ENCODE measurements around the gene KLHL40. TPM values are rescaled to one million over a fixed set of nuclear protein-coding genes. Genes with fewer than 3 reads are reported as not detected.

Gene KLHL40
- total RNA-seq, 2 experiments from 2014 or later: not detected

DNA sequence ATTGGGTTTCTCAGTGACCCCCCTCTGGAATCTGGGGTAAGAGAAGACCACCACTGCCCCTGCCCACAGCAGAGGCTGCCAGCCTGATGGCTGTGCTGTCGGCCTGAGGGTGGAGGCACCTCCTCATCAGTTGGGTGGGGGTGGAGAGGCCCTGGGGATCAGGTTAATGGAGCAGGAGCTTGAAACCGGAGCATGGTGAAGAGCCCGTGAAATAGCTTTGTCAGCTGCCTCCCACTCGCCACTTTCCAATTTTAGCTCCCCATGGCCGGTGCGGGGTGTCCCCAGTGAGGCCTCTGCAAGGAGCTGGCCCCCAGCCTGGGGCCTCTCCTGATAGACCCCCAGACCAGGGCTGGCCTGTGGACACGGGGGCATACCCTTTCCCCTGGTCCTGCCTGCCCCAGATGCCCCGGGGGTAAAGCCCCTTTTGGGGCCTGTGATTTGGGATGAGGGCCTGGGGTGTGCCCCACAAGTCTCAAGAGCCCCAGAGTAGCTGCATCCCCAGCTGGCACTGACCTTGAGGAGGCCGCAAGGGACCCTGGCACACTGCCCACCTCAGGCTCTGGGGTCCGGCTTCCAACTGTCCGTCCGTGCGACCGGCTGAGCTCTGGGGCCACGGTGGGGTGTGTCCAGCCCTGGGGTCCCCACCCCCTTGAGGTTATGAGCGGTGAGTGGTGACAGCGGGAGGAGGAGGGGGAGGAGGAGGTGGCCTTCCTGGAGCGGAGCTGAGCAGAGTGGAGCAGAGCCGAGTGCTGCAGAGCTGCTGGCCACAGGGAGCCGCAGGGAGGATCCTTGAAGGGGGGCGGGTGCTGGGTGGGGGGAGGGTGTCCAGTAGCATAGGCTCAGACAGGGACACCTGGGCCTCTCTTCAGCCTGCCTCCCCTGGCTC lies 17.0 kb downstream of the KLHL40 start, which contains the start of gene HHATL:
Gene HHATL, minus strand, starts transcription at position 733 of the 886 bp plus-strand sequence. CDS start 1,972 bp downstream, outside the sequence.
- Mint-ChIP-seq H3K27ac (no peak within 1 kb of the TSS), H3K9me3 (ENCODE audit: low read depth) (no peaks in the 10 kb centered on the region), H3K4me1 (peaks cover 15% of the 10 kb centered on the region), H3K27me3 (no peaks in the 10 kb centered on the region), H3K36me3 (no peaks in the 10 kb centered on the region), H3K4me3 (no peak within 1 kb of the TSS)
- ATAC-seq (no peak), DNase-seq (peak; percentile 21)
- CTCF ChIA-PET: interaction anchor here (0.8 kb wide), 1 partner anchor 12 kb away, joined by 3 read pairs; no protein-coding TSS in a partner anchor

GRCh38 chr3:42702982-42703694 lies 17.8 kb downstream of the KLHL40 start:
- no peak overlapping the region for H3K27ac Mint-ChIP-seq
- ATAC-seq: no peak
- peaks cover 15% of the 10 kb centered on the region for H3K4me1 Mint-ChIP-seq

DNA sequence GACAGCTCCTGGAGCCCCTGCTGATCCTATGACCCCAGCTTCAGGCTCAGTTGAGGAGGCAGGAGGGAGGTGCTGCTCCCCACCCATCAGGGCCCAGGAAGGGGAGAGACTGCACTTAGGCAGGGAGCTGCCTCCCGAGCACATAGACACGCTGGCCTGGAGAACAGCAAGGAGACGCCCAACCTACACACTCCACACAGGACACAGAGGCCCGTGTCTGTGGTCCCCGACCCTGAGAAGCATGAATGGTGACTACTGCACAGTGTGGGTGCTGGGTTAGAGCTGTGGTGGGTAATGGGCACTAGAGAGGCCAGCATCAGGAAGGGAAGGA lies 18.3 kb downstream of the KLHL40 start:
- peaks cover 11% of the 10 kb centered on the region for H3K4me1 Mint-ChIP-seq
- CTCF ChIA-PET: no interaction called here
- no peak overlapping the region for H3K4me3 Mint-ChIP-seq
- no peaks in the 10 kb centered on the region for H3K9me3 Mint-ChIP-seq (ENCODE audit: low read depth)
- no peak overlapping the region for H3K27ac Mint-ChIP-seq
- ATAC-seq (no peak), DNase-seq (no peak)
- H3K36me3 Mint-ChIP-seq: no peaks in the 10 kb centered on the region
- H3K27me3 Mint-ChIP-seq: no peaks in the 10 kb centered on the region

More at GRCh38 chr3:42702982-42703694, 17.8 kb downstream of the KLHL40 start:
- CTCF ChIA-PET: no interaction called here
- Mint-ChIP-seq H3K4me3 (no peak overlapping the region), H3K36me3 (no peaks in the 10 kb centered on the region), H3K9me3 (ENCODE audit: low read depth) (no peaks in the 10 kb centered on the region), H3K27me3 (no peaks in the 10 kb centered on the region)
- DNase-seq: no peak

DNA sequence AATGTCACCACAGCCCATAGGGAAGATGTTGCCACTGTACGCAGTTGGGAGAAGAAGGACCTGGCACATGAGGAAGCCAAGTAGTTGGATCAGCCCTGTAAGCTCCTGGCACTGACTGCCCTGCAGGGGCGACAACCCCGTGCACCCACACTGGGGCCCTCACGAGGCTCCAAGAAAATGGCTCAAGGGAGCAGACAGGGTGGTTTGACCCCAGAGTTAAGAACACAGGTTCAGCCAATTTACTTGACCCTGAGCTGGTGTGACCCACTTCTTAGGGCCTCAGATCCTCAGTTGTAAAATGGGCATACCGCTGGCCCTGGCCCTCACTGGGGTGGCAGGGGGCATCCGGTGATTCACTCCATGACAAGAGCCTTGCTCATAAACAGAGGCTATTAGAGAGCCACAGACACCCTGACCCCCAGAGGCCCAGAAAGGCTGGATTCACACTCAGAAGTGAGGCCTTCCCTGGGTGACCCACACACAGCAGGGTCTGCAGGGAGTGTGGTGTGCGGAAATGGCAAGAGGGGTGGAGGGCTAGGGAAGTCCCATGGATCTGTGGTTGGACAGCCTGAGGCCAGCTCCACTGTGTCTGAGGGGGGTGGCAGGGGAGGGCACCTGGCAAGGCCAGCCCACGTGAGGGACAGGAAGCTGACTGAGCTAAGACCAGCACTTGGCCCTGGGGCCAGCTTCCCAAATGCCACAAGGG lies 19.0 kb downstream of the KLHL40 start:
- CTCF ChIA-PET: no interaction called here
- no peak for DNase-seq
- Mint-ChIP-seq H3K9me3 (ENCODE audit: low read depth) (no peaks in the 10 kb centered on the region), H3K36me3 (no peaks in the 10 kb centered on the region), H3K4me3 (no peak overlapping the region), H3K4me1 (peaks cover 6% of the 10 kb centered on the region), H3K27me3 (no peaks in the 10 kb centered on the region), H3K27ac (no peak overlapping the region)
- ATAC-seq: no peak

GRCh38 chr3:42705058-42705767 lies 19.9 kb downstream of the KLHL40 start:
- no peak overlapping the region for H3K27ac Mint-ChIP-seq
- CTCF ChIA-PET: no interaction called here
- DNase-seq: no peak
- no peaks in the 10 kb centered on the region for H3K27me3 Mint-ChIP-seq
- no peaks in the 10 kb centered on the region for H3K9me3 Mint-ChIP-seq (ENCODE audit: low read depth)
- no peak overlapping the region for H3K4me3 Mint-ChIP-seq
- ATAC-seq: no peak
- no peaks in the 10 kb centered on the region for H3K4me1 Mint-ChIP-seq
- no peaks in the 10 kb centered on the region for H3K36me3 Mint-ChIP-seq

DNA sequence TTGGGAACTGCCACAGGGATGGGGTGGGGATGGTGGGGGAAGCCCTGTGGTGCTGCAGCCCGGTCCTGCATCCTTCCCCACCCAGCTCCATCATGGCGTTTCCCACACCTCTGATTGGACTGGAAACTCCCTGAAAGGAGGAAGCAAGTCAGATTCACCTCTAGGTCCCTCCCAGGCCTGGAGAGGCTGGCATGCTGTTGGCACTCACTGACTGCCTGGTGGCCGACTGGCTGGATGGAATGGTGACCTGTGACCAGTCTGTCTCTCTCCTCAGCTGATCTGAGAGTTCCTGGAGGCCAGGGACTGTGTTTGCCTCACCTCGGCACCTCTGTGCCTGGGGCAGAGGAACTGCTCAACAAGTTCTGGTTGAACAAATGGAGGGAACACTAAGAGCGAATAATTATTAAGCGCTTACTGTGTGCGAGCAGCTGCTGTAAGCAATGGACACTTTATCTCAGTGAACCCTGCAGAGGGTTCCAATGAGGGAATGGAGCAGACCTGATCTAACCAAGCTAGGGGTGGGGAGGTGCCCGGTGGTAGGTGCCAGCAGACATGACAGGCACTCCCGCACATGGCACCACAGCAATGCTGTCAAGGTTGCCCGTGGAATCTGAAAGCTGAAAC lies 20.7 kb downstream of the KLHL40 start:
- Mint-ChIP-seq H3K36me3 (no peaks in the 10 kb centered on the region), H3K4me1 (no peaks in the 10 kb centered on the region), H3K27me3 (no peaks in the 10 kb centered on the region), H3K4me3 (no peak overlapping the region), H3K9me3 (ENCODE audit: low read depth) (no peaks in the 10 kb centered on the region), H3K27ac (no peak overlapping the region)
- DNase-seq: no peak
- CTCF ChIA-PET: no interaction called here
- no peak for ATAC-seq

DNA sequence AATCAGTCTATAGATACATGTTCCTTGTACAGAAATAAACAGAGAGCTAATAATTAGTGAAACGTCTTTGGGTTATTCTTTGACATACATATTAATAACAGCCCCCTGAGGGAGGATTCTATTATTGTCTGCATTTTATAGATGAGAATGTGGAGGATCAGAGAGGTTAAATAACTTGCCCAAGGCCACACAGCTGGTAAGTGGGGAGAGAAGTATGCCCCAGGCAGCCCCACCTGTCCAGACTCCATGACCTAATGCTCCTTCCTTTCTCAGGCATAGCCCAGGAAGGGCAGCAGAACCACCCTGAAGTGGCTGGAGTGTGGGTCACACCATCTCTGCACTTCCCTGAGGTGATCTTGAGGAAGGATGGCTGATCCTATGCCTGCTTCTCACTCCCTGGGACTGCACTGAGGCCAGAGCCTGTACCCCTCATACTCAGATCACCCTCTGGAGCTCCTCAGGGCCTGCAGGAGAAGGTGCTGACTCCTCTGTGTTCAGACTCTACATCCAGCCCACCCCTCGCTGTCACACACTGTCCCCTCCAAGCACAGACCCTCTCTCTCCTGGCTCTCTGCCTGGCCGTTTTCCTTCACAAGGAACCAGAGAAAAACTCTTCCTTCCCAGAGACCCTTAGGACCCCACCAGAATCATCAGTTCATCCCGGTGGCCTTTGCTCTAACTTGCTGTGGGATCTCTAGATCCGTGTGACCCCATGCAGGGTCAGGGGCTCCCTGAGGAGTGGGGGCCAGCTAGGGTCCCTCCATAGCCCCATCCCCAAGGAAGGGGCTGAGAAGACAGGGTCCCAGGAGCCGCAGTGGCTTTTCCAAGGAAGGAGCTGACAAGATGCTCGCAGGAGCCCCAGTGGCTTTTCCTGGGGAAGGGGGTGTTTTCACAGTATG lies 21.6 kb downstream of the KLHL40 start:
- Mint-ChIP-seq H3K36me3 (no peaks in the 10 kb centered on the region), H3K4me1 (no peaks in the 10 kb centered on the region), H3K4me3 (no peak overlapping the region), H3K9me3 (ENCODE audit: low read depth) (no peaks in the 10 kb centered on the region), H3K27me3 (no peaks in the 10 kb centered on the region), H3K27ac (no peak overlapping the region)
- DNase-seq (no peak), ATAC-seq (no peak)
- CTCF ChIA-PET: no interaction called here

GRCh38 chr3:42707620-42708355 lies 22.5 kb downstream of the KLHL40 start:
- no peak overlapping the region for H3K4me3 Mint-ChIP-seq
- ATAC-seq (no peak), DNase-seq (no peak)
- no peaks in the 10 kb centered on the region for H3K4me1 Mint-ChIP-seq
- no peaks in the 10 kb centered on the region for H3K9me3 Mint-ChIP-seq (ENCODE audit: low read depth)
- CTCF ChIA-PET: interaction anchor here (1.1 kb wide), 1 partner anchor 37 kb away, joined by 5 read pairs; no protein-coding TSS in a partner anchor
- H3K36me3 Mint-ChIP-seq: no peaks in the 10 kb centered on the region
- H3K27me3 Mint-ChIP-seq: no peaks in the 10 kb centered on the region
- H3K27ac Mint-ChIP-seq: no peak overlapping the region

- Mint-ChIP-seq H3K27ac (no peak overlapping the region), H3K4me1 (no peaks in the 10 kb centered on the region), H3K27me3 (no peaks in the 10 kb centered on the region), H3K9me3 (ENCODE audit: low read depth) (no peaks in the 10 kb centered on the region), H3K4me3 (no peak overlapping the region), H3K36me3 (no peaks in the 10 kb centered on the region)
- ATAC-seq (no peak), DNase-seq (no peak)
- CTCF ChIA-PET: interaction anchor here (1.1 kb wide), 1 partner anchor 36 kb away, joined by 5 read pairs; no protein-coding TSS in a partner anchor
Measured at GRCh38 chr3:42708611-42709151, 23.3 kb downstream of the KLHL40 start.

DNA sequence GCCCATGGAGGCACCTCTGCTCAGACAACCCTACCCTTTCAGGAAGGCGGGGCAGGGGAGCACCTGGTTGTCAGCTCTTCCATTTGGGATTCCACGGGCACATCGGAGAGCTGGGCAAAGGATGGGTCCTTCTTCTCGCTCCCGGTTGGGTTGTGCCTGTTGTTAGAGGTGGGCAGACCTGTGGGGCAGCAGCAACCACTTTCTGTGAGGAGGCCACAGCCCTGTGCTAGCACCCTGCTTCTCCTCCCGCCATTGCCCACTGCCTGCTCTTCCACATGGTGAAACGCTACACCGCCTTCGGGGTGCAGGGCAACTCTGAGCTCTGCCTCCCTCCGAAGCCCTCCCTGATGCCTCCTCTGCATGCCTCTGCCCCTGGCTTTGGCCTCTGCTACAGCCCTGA lies 24.3 kb downstream of the KLHL40 start:
- H3K9me3 Mint-ChIP-seq (ENCODE audit: low read depth): no peaks in the 10 kb centered on the region
- H3K4me1 Mint-ChIP-seq: no peaks in the 10 kb centered on the region
- H3K4me3 Mint-ChIP-seq: no peak overlapping the region
- no peaks in the 10 kb centered on the region for H3K36me3 Mint-ChIP-seq
- H3K27ac Mint-ChIP-seq: no peak overlapping the region
- no peak for ATAC-seq
- DNase-seq: no peak
- H3K27me3 Mint-ChIP-seq: no peaks in the 10 kb centered on the region
- CTCF ChIA-PET: no interaction called here

- ATAC-seq (no peak), DNase-seq (no peak)
- Mint-ChIP-seq H3K27me3 (no peaks in the 10 kb centered on the region), H3K27ac (no peak overlapping the region), H3K9me3 (ENCODE audit: low read depth) (no peaks in the 10 kb centered on the region), H3K4me1 (no peaks in the 10 kb centered on the region), H3K4me3 (no peak overlapping the region), H3K36me3 (no peaks in the 10 kb centered on the region)
- CTCF ChIA-PET: no interaction called here
Measured at GRCh38 chr3:42710323-42711021, 25.1 kb downstream of the KLHL40 start.

All from activated CD8-positive, alpha-beta memory T cell treated with anti-CD3 and anti-CD28 coated beads, Interleukin-2, amount 10 ng/mL, durations not matched to agents 7 days and 5 days (primary cell).